Panc1 (cell line): ENCODE measurements around the gene TMEM161A.

ENCODE experiments used
- CTCF ChIP-seq: fragments of 450-650 bp; IDR thresholded peaks from 2 replicates; pipeline ENCODE4 v1.5.1; 2017; ENCODE audit warnings: mild to moderate bottlenecking
- POLR2AphosphoS5 ChIP-seq: IDR thresholded peaks from 2 replicates; pipeline ENCODE4 v1.6.1; 2012; ENCODE audit warnings: mild to moderate bottlenecking, low read depth, low read length, moderate library complexity
- SIN3A ChIP-seq: IDR thresholded peaks from 2 replicates; pipeline ENCODE4 v1.6.1; 2012; ENCODE audit warnings: low read depth, mild to moderate bottlenecking, low read length, moderate library complexity, borderline replicate concordance; ENCODE audit not compliant: insufficient read depth
- TCF7L2 ChIP-seq: IDR thresholded peaks from 2 replicates; pipeline ENCODE4 v1.6.1; 2011; ENCODE audit warnings: mild to moderate bottlenecking, low read depth, low read length, inconsistent platforms

- TF ChIP-seq CTCF, result no peak
- TF ChIP-seq POLR2AphosphoS5, result no peak
- TF ChIP-seq TCF7L2, result no peak
- no peak for TF ChIP-seq SIN3A
Observed at GRCh38 chr19:19098703-19099632, 39.3 kb downstream of the TMEM161A start.
